ENCODE data around the gene SLC2A9.

DNA sequence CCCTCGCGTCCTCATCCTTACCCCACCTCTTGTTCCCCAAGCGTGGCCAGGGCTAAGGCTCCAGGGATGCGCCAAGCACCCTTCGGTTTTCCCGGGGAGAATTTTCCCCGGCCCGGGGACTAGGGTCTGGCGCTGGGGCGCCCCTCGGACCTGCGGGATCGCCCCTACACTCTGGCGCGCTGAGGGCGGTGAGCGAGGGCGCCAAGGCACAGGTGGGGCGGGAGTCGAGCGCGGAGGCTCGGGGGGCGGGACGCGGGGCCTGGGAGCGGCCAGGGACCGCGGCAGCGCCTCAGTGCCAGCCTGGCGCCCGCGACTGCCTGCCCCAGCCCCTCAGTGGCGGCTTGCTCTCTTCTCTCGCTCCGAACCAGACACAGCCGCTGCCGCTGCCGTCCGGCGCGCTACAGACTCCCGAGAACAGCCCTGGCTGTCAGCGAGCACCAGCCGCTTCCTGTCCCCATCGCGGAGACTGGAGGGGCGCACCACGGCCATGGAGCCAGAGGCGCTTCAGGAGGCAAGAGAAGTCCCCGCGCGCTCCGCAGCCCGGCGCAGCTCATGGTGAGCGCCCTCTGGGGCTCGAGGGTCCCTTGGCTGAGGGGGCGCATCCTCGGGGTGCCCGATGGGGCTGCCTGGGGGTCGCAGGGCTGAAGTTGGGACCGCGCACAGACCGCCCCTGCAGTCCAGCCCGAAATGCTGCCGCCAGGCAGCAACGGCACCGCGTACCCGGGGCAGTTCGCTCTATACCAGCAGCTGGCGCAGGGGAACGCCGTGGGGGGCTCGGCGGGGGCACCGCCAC lies 239.8 kb downstream of the SLC2A9 start, which contains the start of gene DRD5:
- TF ChIP-seq FOXP2 (optimal IDR thresholded peaks at IDR 0.05; ENCODE audit: borderline replicate concordance, extremely low read depth, extremely low read length, insufficient read depth) (no peak), POLR2AphosphoS5 (IDR thresholded peaks at IDR 0.05; ENCODE audit: low read depth, low read length) (no peak), TAF1 (IDR thresholded peaks at IDR 0.05; ENCODE audit: borderline replicate concordance, insufficient read depth, low read length) (no peak)
